IPS DF 6.9 (cell line): ENCODE results near the gene ZNF462.

Experiments used
- DNase-seq: peaks from one replicate; pipeline ENCODE4 v3.0.0-alpha.2; 2013; ENCODE audit warnings: low read depth, low spot score
- H3K27ac ChIP-seq: one replicate; pipeline ENCODE4 v1.5.1; 2013; ENCODE audit warnings: low read length, control low read depth
- H3K27me3 ChIP-seq: 2 replicates; pipeline ENCODE4 v1.6.1; 2013; ENCODE audit warnings: mild to moderate bottlenecking, low read length; ENCODE audit not compliant: control insufficient read depth, insufficient read depth
- H3K36me3 ChIP-seq: 2 replicates; pipeline ENCODE4 v1.6.1; 2013; ENCODE audit warnings: low read length; ENCODE audit not compliant: control insufficient read depth, insufficient read depth
- H3K4me1 ChIP-seq: 2 replicates; pipeline ENCODE4 v1.6.1; 2013; ENCODE audit warnings: low read length; ENCODE audit not compliant: control insufficient read depth, insufficient read depth
- H3K4me3 ChIP-seq: 2 replicates; pipeline ENCODE4 v1.5.1; 2013; ENCODE audit warnings: mild to moderate bottlenecking, low read length
- H3K9me3 ChIP-seq: 2 replicates; pipeline ENCODE4 v1.6.1; 2013; ENCODE audit warnings: low read length, inconsistent platforms; ENCODE audit not compliant: control insufficient read depth, insufficient read depth
- WGBS: extraction: QIAGEN DNeasy Blood & Tissue Kit; methylation state at CpG from one replicate; pipeline ENCODE4 v1.1.7; 2013; ENCODE audit warnings: mixed read lengths, missing lambda C conversion rate; ENCODE audit not compliant: insufficient read length, insufficient coverage; 5-methylcytosine and 5-hydroxymethylcytosine counted together

ZNF462 gene

DNA sequence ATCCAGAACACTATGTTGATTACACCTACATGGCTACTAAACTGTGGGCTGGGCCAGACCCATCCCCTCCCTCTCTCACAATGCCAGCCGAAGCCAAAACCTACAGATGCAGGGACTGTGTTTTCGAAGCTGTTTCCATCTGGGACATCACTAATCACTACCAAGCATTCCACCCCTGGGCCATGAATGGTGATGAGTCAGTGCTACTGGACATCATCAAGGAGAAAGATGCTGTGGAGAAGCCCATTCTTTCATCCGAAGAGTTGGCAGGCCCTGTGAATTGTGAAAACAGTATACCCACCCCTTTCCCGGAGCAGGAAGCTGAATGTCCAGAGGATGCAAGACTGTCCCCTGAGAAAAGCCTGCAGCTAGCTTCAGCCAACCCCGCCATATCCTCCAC, 65.0 kb downstream of the ZNF462 start:
- H3K9me3 ChIP-seq, result no peaks in the 10 kb centered on the region
- H3K4me1 ChIP-seq, result no peaks in the 10 kb centered on the region
- H3K27ac ChIP-seq, result no peak overlapping the region
- no peaks in the 10 kb centered on the region for H3K27me3 ChIP-seq
- no peak for DNase-seq
- peaks cover 52% of the 10 kb centered on the region for H3K36me3 ChIP-seq
- no CpG with 5 or more reads among the region's 5 CpGs for WGBS
- H3K4me3 ChIP-seq, result no peak overlapping the region

DNA sequence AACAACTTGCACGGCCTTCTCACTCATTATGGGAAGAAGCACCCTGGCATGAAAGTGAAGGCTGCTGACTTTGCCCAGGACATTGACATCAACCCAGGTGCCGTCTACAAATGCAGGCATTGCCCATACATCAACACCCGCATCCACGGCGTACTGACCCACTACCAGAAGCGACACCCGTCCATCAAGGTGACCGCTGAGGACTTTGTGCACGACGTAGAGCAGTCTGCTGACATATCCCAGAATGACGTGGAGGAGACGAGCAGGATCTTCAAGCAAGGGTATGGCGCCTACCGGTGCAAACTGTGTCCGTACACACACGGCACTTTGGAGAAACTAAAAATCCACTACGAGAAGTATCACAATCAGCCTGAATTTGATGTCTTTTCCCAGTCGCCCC, 65.4 kb downstream of the ZNF462 start:
- no peaks in the 10 kb centered on the region for H3K4me1 ChIP-seq
- H3K27me3 ChIP-seq, result no peaks in the 10 kb centered on the region
- WGBS, result no CpG with 5 or more reads among the region's 18 CpGs
- peaks cover 52% of the 10 kb centered on the region for H3K36me3 ChIP-seq
- H3K9me3 ChIP-seq, result no peaks in the 10 kb centered on the region
- no peak for DNase-seq
- H3K4me3 ChIP-seq, result no peak overlapping the region
- no peak overlapping the region for H3K27ac ChIP-seq

DNA sequence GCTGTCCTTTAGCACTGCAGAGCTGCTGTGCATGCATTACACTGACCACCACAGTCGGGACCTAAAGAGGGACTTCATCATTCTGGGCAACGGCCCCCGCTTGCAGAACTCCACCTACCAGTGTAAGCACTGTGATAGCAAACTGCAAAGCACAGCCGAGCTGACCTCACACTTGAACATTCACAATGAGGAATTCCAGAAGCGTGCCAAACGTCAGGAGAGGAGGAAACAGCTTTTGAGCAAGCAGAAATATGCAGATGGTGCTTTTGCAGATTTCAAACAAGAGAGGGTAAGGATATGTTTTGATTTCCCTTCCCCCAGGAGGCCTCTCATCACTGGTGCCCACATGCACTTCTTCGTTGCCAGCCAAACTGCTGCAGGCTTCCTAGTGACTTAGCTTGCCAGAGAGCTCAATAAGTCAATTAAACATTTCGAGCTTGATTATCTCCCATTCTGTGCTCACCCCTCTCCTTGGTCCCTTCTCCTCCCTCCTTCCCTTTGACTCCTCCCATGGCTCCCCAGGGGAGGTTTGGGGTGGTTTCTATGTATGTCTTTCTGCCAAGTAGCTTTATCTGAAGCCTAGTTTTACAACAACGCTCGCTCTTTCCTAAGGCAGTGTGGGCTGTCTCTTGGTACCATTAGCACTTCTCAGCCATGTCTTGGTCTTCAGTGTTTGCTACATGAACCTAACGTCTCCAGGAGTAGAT, 66.7 kb downstream of the ZNF462 start:
- Histone ChIP-seq H3K9me3 (no peaks in the 10 kb centered on the region), H3K27me3 (no peaks in the 10 kb centered on the region), H3K27ac (no peak overlapping the region), H3K36me3 (peaks cover 45% of the 10 kb centered on the region), H3K4me1 (no peaks in the 10 kb centered on the region), H3K4me3 (no peak overlapping the region)
- no peak for DNase-seq
- WGBS, result no CpG with 5 or more reads among the region's 11 CpGs

DNA sequence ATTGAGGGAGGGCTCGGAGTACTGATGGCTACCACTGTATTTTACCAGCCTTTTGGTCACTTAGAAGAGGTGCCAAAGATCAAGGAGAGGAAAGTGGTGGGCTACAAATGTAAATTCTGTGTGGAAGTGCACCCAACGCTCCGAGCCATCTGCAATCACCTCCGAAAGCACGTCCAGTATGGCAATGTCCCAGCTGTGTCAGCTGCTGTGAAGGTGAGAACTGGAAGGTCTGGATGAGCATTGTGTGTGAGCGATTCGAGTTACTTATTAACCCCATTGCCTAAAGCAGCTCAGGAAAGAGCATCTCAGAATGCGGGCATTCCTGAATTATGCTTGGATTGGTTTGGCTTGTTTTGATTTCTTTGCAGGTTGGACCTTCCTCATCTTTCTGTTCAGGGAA, 67.5 kb downstream of the ZNF462 start:
- WGBS, result no CpG with 5 or more reads among the region's 8 CpGs
- no peak for DNase-seq
- Histone ChIP-seq H3K4me3 (no peak overlapping the region), H3K36me3 (peaks cover 39% of the 10 kb centered on the region), H3K27ac (no peak overlapping the region), H3K4me1 (no peaks in the 10 kb centered on the region; the same call in 1 of the 2 replicates), H3K27me3 (no peaks in the 10 kb centered on the region), H3K9me3 (no peaks in the 10 kb centered on the region)

DNA sequence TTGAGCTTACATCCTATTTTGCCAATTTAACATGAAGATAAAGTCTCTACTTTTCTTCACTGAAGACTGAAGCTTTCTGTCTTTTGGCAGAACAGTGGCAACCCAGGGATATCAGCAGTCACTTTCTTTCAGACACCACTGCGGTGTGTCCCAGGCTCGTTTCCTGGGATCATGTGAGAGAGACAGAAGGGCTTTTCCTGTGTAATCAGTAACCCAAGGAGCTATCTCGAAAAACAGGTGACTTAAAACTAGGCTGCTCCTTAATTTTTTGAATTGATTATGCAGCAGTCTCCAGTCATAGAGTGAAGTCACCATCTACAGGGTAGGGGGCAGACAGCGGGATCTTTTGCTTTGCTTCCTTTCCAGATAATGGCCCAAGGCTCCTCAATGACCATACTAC, 68.5 kb downstream of the ZNF462 start:
- DNase-seq, result no peak
- WGBS, result no CpG with 5 or more reads among the region's 4 CpGs
- Histone ChIP-seq H3K4me1 (no peaks in the 10 kb centered on the region; the same call in 1 of the 2 replicates), H3K36me3 (peaks cover 36% of the 10 kb centered on the region; the same call in 1 of the 2 replicates), H3K27ac (no peak overlapping the region), H3K9me3 (no peaks in the 10 kb centered on the region), H3K27me3 (no peaks in the 10 kb centered on the region), H3K4me3 (no peak overlapping the region)

DNA sequence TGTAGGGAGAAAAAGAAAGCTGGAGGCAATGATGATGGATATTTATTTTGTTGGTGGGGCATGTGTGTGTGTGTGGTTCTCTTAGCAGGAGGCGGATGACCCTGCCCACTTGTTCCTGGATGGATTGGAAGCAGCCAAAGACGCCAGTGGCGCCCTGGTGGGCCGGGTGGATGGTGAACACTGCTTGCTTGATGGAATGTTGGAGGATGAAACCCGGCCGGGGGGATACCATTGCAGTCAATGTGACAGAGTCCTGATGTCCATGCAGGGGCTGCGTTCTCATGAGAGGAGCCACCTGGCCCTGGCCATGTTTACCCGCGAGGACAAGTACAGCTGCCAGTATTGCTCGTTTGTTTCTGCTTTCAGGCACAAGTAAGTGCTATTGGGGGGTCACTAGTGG, 69.2 kb downstream of the ZNF462 start:
- H3K27me3 ChIP-seq, result no peaks in the 10 kb centered on the region
- no peaks in the 10 kb centered on the region for H3K9me3 ChIP-seq
- no peak overlapping the region for H3K4me3 ChIP-seq
- H3K4me1 ChIP-seq, result no peaks in the 10 kb centered on the region; the same call in 1 of the 2 replicates
- no peak overlapping the region for H3K27ac ChIP-seq
- DNase-seq, result no peak
- WGBS, result no CpG with 5 or more reads among the region's 10 CpGs
- peaks cover 35% of the 10 kb centered on the region; the same call in 1 of the 2 replicates for H3K36me3 ChIP-seq

DNA sequence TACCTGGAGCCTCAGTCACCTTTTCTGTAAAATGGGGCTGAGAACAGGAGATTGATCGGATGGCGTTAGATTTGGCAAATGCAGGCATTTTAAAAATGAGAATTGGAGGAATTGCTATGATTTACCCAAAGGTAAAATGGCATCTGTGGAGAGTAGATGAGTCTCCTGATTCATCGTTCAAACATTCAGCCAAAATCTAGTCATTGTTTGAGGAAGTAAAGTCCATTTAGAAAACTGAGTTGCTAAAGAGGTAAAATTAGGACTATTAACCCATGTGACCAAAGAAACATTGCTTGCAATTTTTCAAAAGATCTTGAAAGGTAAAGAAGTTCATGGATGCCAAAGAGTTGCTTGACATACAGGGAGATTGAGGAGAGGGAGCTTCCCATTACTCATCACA, 69.7 kb downstream of the ZNF462 start:
- H3K27me3 ChIP-seq, result no peaks in the 10 kb centered on the region

DNA sequence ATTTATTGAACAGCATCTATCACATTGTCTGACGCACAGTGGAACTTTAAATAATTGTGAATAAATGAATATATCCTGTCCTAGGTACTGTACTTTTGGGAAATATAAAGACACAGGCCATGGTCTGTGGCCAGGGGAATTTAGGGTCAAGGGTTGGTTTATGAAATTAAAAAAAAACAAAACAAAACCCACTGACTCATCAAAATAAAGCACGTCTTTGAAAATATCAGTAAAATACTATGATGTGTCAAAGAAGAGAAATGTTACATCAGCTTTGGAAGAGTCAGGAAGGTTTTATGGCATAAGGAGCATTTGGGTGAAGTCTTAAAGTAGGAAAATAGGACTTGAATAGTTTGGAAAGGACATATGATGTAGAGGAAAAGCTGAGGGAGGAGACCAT, 70.5 kb downstream of the ZNF462 start:
- whole genome bisulfite sequencing, result no CpG with 5 or more reads among the region's 2 CpGs
- H3K27ac ChIP-seq, result no peak overlapping the region
- peaks cover 28% of the 10 kb centered on the region; the same call in 1 of the 2 replicates for H3K36me3 ChIP-seq

More for the DNA sequence above, 69.7 kb downstream of the ZNF462 start:
- no peak overlapping the region for H3K27ac ChIP-seq
- no peak for DNase-seq
- H3K4me1 ChIP-seq, result no peaks in the 10 kb centered on the region; the same call in 1 of the 2 replicates
- H3K36me3 ChIP-seq, result peaks cover 32% of the 10 kb centered on the region; the same call in 1 of the 2 replicates
- 100% methylated on average over 2 of the region's 3 CpGs for WGBS
- H3K4me3 ChIP-seq, result no peak overlapping the region
- no peaks in the 10 kb centered on the region for H3K9me3 ChIP-seq

DNA sequence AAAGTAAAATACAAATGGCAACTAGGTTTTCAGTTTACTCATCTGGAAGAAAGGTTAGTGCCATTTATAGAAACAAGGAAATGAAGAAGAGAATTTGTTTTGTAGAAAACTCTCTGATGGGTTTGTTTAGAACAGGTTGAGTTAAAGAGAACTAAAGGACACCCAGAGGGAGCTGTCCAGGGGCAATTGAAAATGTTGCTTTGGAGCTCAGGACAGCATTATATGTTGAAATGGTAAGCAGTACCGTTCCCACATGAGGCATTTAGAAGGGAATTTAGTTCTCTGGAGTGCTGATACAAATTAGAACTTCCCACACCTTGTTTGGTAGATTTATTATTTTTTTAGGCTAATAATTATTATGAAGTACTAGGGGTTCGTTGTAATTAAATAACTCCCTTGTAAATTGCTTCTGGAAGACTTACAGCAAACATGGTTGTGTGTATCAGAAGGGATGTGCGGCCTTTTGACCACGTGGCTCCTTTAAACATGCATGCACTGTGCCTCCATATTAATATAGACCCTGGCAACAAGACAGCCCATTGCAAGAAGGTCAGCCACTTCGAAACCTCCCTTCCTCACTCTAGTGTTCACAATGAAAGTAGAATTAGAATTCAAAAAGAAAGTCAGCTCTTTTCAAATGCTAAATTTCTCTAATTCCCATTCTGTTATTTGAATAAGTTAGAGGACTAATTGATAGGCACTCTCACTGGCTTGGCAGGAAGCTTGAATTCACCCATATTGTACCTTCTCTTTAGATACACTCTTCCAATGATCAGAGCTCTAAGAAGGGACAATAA, 71.7 kb downstream of the ZNF462 start:
- H3K9me3 ChIP-seq, result no peaks in the 10 kb centered on the region
- no peak for DNase-seq
- no peaks in the 10 kb centered on the region; the same call in 1 of the 2 replicates for H3K4me1 ChIP-seq
- H3K4me3 ChIP-seq, result no peak overlapping the region
- no peak overlapping the region for H3K27ac ChIP-seq
- H3K27me3 ChIP-seq, result no peaks in the 10 kb centered on the region
- peaks cover 23% of the 10 kb centered on the region; the same call in 1 of the 2 replicates for H3K36me3 ChIP-seq
- WGBS, result no CpG with 5 or more reads among the region's 5 CpGs

More for the DNA sequence above, 70.5 kb downstream of the ZNF462 start:
- Histone ChIP-seq H3K9me3 (no peaks in the 10 kb centered on the region), H3K4me1 (no peaks in the 10 kb centered on the region; the same call in 1 of the 2 replicates), H3K4me3 (no peak overlapping the region), H3K27me3 (no peaks in the 10 kb centered on the region)
- DNase-seq, result no peak

DNA sequence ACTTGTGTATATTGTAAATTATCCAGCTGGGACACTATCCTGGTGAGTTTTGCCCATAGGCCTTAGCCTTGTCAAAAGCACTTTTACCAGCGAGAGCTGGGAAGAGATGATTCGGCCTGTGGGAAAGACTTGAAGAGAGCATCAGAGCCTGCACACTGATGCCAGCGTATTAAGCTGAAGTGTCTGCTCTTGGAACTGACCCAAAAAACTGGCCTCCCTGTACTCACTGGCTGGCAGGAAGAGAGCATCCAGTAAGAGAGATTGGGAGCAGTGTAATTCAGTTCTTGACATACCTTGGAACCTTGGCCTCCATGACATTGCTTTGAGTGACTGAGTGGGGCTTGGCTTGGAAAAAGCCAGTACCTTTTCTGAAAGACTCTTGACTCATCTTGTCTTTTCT, 73.7 kb downstream of the ZNF462 start:
- Histone ChIP-seq H3K27me3 (no peaks in the 10 kb centered on the region), H3K9me3 (no peaks in the 10 kb centered on the region), H3K4me3 (no peak overlapping the region), H3K36me3 (peaks cover 15% of the 10 kb centered on the region; the same call in 1 of the 2 replicates), H3K4me1 (no peaks in the 10 kb centered on the region; the same call in 1 of the 2 replicates), H3K27ac (no peak overlapping the region)
- DNase-seq, result no peak
- no CpG with 5 or more reads among the region's 3 CpGs for WGBS
